ENCODE data around the gene RRP1B. TPM values are rescaled to one million over a fixed set of nuclear protein-coding genes. Genes with fewer than 3 reads are reported as not detected.

RRP1B gene
- total and polyA plus RNA-seq, 2 donors (not counting 1 experiment from before 2014, with no cell fraction given), result 11.7 to 20.3 TPM

DNA sequence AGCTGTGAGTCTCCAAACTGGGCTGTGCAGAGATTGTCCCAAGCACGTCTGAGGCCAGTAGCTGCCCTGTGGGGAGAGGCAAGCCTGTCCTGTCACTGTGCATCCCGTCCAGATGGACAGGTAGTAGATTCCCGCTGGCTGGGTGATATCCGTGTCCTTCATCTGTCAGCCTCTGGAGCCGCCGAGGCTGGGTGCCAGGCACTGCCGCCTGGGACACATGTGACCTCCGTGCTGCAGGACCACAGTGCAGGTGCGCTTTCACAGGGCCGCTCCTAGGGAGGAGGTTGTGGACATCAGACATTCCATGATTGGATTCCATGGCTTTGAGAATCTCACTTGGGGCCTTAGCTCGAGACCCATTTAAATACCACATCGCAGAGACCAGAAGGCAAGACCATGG is 64.3 kb downstream of the RRP1B start:
- no peaks in the 10 kb centered on the region for H3K27me3 ChIP-seq (ENCODE audit: control insufficient read depth, insufficient read depth, low read length)
- TF ChIP-seq, protein P1, sequence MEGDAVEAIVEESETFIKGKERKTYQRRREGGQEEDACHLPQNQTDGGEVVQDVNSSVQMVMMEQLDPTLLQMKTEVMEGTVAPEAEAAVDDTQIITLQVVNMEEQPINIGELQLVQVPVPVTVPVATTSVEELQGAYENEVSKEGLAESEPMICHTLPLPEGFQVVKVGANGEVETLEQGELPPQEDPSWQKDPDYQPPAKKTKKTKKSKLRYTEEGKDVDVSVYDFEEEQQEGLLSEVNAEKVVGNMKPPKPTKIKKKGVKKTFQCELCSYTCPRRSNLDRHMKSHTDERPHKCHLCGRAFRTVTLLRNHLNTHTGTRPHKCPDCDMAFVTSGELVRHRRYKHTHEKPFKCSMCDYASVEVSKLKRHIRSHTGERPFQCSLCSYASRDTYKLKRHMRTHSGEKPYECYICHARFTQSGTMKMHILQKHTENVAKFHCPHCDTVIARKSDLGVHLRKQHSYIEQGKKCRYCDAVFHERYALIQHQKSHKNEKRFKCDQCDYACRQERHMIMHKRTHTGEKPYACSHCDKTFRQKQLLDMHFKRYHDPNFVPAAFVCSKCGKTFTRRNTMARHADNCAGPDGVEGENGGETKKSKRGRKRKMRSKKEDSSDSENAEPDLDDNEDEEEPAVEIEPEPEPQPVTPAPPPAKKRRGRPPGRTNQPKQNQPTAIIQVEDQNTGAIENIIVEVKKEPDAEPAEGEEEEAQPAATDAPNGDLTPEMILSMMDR (conservative IDR thresholded peaks at IDR 0.05 in 1 of 2, IDR thresholded peaks at IDR 0.05 in 1 of 2; ENCODE audit: low read depth in 1 of 2, low read length in 2 of 2), result no peak
- TF ChIP-seq EZH2 (IDR thresholded peaks at IDR 0.05; ENCODE audit: low read length, missing control alignments), result no peak

DNA sequence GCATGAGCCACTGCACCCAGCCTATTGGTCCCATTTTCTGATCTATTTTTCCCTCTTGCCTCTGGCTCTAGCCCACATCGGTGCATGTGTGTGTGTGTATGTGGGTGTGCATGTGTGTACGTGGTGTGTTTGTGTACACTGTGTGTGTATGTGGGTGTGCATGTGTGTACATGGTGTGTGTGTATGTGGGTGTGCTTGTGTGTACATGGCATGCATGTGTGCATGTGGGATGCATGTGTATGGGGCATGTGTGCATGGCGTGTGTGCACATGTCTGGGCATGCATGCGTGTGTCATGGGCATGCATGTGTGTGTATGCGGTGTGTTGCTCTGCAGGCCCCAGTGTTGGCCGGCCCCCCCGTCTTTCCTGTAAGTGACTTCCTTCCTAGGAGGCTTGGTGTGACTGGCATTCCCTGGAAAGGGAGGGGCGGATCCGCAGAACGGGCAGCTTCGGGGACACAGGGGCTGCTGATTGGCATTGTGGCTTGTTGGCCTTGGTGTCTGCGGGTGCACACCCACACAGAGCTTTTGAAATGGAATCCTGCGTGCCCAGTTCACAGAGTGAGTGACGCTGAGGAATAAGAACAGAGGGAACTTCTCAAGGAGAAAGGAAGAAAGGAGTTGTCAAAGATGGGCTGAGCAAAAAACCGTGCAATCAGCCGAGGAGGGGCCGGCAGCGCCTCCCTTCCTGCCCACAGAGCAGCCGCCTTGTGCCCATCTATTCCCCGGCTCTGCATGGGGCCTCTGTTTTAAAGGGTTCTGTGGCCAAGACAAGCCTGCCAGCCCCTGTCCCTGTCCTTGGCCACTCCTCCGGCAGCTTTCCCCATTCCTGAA is 67.5 kb downstream of the RRP1B start:
- no peaks in the 10 kb centered on the region for H3K27me3 ChIP-seq (ENCODE audit: control insufficient read depth, insufficient read depth, low read length)
- H4K20me1 ChIP-seq (ENCODE audit: control insufficient read depth, extremely low read depth, insufficient read depth, low read length), result no peaks in the 10 kb centered on the region
- H3K9me3 ChIP-seq (ENCODE audit: control insufficient read depth, insufficient read depth, low read depth, low read length), result no peaks in the 10 kb centered on the region
- no peak overlapping the region for H3K4me2 ChIP-seq (ENCODE audit: extremely low read depth, insufficient read depth, low read length)
- no peak for DNase-seq (ENCODE audit: low read depth in 2 of 2)
- no peak overlapping the region for H2AFZ ChIP-seq (ENCODE audit: low read length)
- peak overlapping the region; percentile 83 for H3K27ac ChIP-seq (ENCODE audit: insufficient read depth, low read length)
- TF ChIP-seq, protein P1 (conservative IDR thresholded peaks at IDR 0.05 in 1 of 2, IDR thresholded peaks at IDR 0.05 in 1 of 2; ENCODE audit: low read depth in 1 of 2, low read length in 2 of 2), result no peak
- no peak for TF ChIP-seq EZH2 (IDR thresholded peaks at IDR 0.05; ENCODE audit: low read length, missing control alignments)
- H3K4me1 ChIP-seq (ENCODE audit: control insufficient read depth, extremely low read depth, insufficient read depth, low read length), result peaks cover 28% of the 10 kb centered on the region
- peaks cover 5% of the 10 kb centered on the region for H3K36me3 ChIP-seq (ENCODE audit: control insufficient read depth, insufficient read depth, low read length)
- H3K9ac ChIP-seq (ENCODE audit: insufficient read depth, low read length), result no peak overlapping the region
- no peak overlapping the region for H3K4me3 ChIP-seq (replicated peaks in 1 of 4; ENCODE audit: control extremely low read depth in 1 of 4, insufficient read depth in 1 of 4, low read depth in 3 of 4, low read length in 4 of 4)
- peaks cover 53% of the 10 kb centered on the region for H3K79me2 ChIP-seq (ENCODE audit: control insufficient read depth, insufficient read depth, low read length)

More for the DNA sequence above, 64.3 kb downstream of the RRP1B start:
- H3K4me2 ChIP-seq (ENCODE audit: extremely low read depth, insufficient read depth, low read length), result no peak overlapping the region
- no peak overlapping the region for H3K27ac ChIP-seq (ENCODE audit: insufficient read depth, low read length)
- peaks cover 5% of the 10 kb centered on the region for H3K36me3 ChIP-seq (ENCODE audit: control insufficient read depth, insufficient read depth, low read length)
- H3K9me3 ChIP-seq (ENCODE audit: control insufficient read depth, insufficient read depth, low read depth, low read length), result no peaks in the 10 kb centered on the region
- no peak overlapping the region for H3K4me3 ChIP-seq (replicated peaks in 1 of 4; ENCODE audit: control extremely low read depth in 1 of 4, insufficient read depth in 1 of 4, low read depth in 3 of 4, low read length in 4 of 4)
- H4K20me1 ChIP-seq (ENCODE audit: control insufficient read depth, extremely low read depth, insufficient read depth, low read length), result no peaks in the 10 kb centered on the region
- peaks cover 57% of the 10 kb centered on the region for H3K79me2 ChIP-seq (ENCODE audit: control insufficient read depth, insufficient read depth, low read length)
- no peak for DNase-seq (ENCODE audit: low read depth in 2 of 2)
- H3K9ac ChIP-seq (ENCODE audit: insufficient read depth, low read length), result no peak overlapping the region
- H2AFZ ChIP-seq (ENCODE audit: low read length), result no peak overlapping the region
- peaks cover 30% of the 10 kb centered on the region for H3K4me1 ChIP-seq (ENCODE audit: control insufficient read depth, extremely low read depth, insufficient read depth, low read length)

DNA sequence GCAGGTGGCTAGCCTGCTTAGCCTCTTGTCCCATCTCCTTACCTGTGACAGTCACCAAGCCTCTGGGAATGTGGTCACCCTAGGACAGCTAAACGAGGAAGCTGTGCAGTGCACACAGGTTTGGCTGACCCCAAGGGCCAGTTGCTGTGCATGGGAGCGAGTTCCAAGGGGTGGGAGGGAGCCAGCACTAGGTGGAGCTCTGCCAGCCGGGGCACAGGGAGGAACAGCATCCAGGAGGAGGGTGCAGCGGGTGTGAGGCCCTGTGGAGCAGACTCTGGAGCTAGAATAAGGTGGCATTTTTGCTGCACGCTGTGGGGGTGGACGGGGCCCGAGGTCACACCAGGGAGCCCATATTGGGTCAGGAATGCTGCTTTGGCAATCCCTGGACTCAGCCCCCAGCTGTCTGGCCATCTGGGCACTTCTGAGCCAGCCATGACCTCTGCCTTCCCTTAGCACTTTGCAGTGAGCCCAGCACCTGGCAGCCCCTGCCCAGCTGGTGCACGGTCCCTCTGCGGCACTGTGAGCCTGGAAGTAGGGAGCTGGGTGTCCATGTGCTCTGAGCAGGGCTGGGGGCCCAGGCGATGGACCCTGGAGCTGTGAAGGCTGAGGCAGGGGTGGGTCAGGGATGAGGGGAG is 68.3 kb downstream of the RRP1B start:
- peaks cover 30% of the 10 kb centered on the region for H3K4me1 ChIP-seq (ENCODE audit: control insufficient read depth, extremely low read depth, insufficient read depth, low read length)
- peak overlapping the region; percentile 51 for H3K4me2 ChIP-seq (ENCODE audit: extremely low read depth, insufficient read depth, low read length)
- H3K9me3 ChIP-seq (ENCODE audit: control insufficient read depth, insufficient read depth, low read depth, low read length), result no peaks in the 10 kb centered on the region
- H2AFZ ChIP-seq (ENCODE audit: low read length), result no peak overlapping the region
- no peak overlapping the region for H3K4me3 ChIP-seq (replicated peaks in 1 of 4; ENCODE audit: control extremely low read depth in 1 of 4, insufficient read depth in 1 of 4, low read depth in 3 of 4, low read length in 4 of 4)
- H3K9ac ChIP-seq (ENCODE audit: insufficient read depth, low read length), result no peak overlapping the region
- no peaks in the 10 kb centered on the region for H3K27me3 ChIP-seq (ENCODE audit: control insufficient read depth, insufficient read depth, low read length)
- peak in 1 of 2 donors; percentile 40 for DNase-seq (ENCODE audit: low read depth in 2 of 2)
- TF ChIP-seq, protein P1 (conservative IDR thresholded peaks at IDR 0.05 in 1 of 2, IDR thresholded peaks at IDR 0.05 in 1 of 2; ENCODE audit: low read depth in 1 of 2, low read length in 2 of 2), result no peak
- TF ChIP-seq EZH2 (IDR thresholded peaks at IDR 0.05; ENCODE audit: low read length, missing control alignments), result no peak
- peaks cover 5% of the 10 kb centered on the region for H3K36me3 ChIP-seq (ENCODE audit: control insufficient read depth, insufficient read depth, low read length)
- peaks cover 51% of the 10 kb centered on the region for H3K79me2 ChIP-seq (ENCODE audit: control insufficient read depth, insufficient read depth, low read length)
- H3K27ac ChIP-seq (ENCODE audit: insufficient read depth, low read length), result peak overlapping the region; percentile 83
- H4K20me1 ChIP-seq (ENCODE audit: control insufficient read depth, extremely low read depth, insufficient read depth, low read length), result no peaks in the 10 kb centered on the region
